Right atrium auricular region (tissue), 2 donors: ENCODE measurements around the gene NAA80. TPM values are rescaled to one million over a fixed set of nuclear protein-coding genes. Genes with fewer than 3 reads are reported as not detected.

Experiments
- DNase-seq: peaks from one replicate; pipeline ENCODE4 v3.0.0-alpha.2; 2019; ENCODE audit warnings: low spot score
- H3K27ac ChIP-seq, 2 donors: fragments of 200-600 bp; sonication (generic); 1 replicate in 1 of 2; 2 replicates in 1 of 2; pipeline ENCODE4 v1.5.1; 2016 to 2019
- H3K27me3 ChIP-seq, 2 donors: fragments of 200-600 bp; sonication (generic); one replicate each; pipeline versions ENCODE4 v1.5.1 to v1.6.0; 2017 to 2019
- H3K36me3 ChIP-seq: fragments of 200-600 bp; sonication (generic); one replicate; pipeline ENCODE4 v1.5.1; 2016
- H3K4me1 ChIP-seq, 2 donors: fragments of 200-600 bp; sonication (generic); one replicate each; pipeline versions ENCODE4 v1.5.1 to v1.6.0; 2017 to 2019
- H3K4me3 ChIP-seq, 2 donors: fragments of 200-600 bp; sonication (generic); 1 replicate in 1 of 2; 2 replicates in 1 of 2; pipeline ENCODE4 v1.5.1; 2017 to 2019; ENCODE audit warnings: mild to moderate bottlenecking in 1 of 2, moderate library complexity in 1 of 2
- H3K9me3 ChIP-seq, 2 donors: fragments of 200-600 bp; sonication (generic); one replicate each; pipeline ENCODE4 v1.5.1; 2019
- CTCF ChIP-seq, 2 donors: fragments of 200-600 bp; sonication (generic); IDR thresholded peaks; one replicate each; pipeline ENCODE4 v1.5.1; 2019; ENCODE audit warnings: antibody characterized with exemption in 2 of 2
- total RNA-seq, 2 donors: library from RNA; depleted of rRNA; stranded (reverse); fragments of >200 nt; gene quantifications; one replicate each; pipeline ENCODE4 v1.1.0, GENCODE V29; 2016

The NAA80 gene
- total RNA-seq, 2 donors from 2014 or later, result 9.0 to 10.7 TPM

GRCh38 chr3:50266017-50266416, 33.2 kb downstream of the NAA80 start:
- DNase-seq, result no peak
- Histone ChIP-seq H3K4me1 (peaks cover 0 to 77% of the 10 kb centered on the region in 2 donors), H3K4me3 (peak overlapping the region in 1 of 2 donors; percentile 54)

GRCh38 chr3:50265571-50265970, 33.6 kb downstream of the NAA80 start:
- DNase-seq, result no peak
- H3K4me1 ChIP-seq, result peaks cover 0 to 79% of the 10 kb centered on the region in 2 donors
- H3K9me3 ChIP-seq, result no peaks in the 10 kb centered on the region
- H3K27me3 ChIP-seq, result no peaks in the 10 kb centered on the region
- TF ChIP-seq CTCF (IDR thresholded peaks at IDR 0.05), result no peak
- H3K27ac ChIP-seq, result peak overlapping the region; percentile 92 to 97
- H3K4me3 ChIP-seq, result no peak overlapping the region
- H3K36me3 ChIP-seq, result no peaks in the 10 kb centered on the region

More at GRCh38 chr3:50266017-50266416, 33.2 kb downstream of the NAA80 start:
- Histone ChIP-seq H3K9me3 (no peaks in the 10 kb centered on the region), H3K27ac (peak overlapping the region; percentile 92 to 97), H3K36me3 (no peaks in the 10 kb centered on the region), H3K27me3 (no peaks in the 10 kb centered on the region)
- TF ChIP-seq CTCF (IDR thresholded peaks at IDR 0.05), result no peak

GRCh38 chr3:50264964-50265485, 34.2 kb downstream of the NAA80 start:
- no peak for DNase-seq
- Histone ChIP-seq H3K36me3 (no peaks in the 10 kb centered on the region), H3K27me3 (no peaks in the 10 kb centered on the region), H3K4me3 (no peak overlapping the region), H3K27ac (peak overlapping the region; percentile 92 to 97), H3K4me1 (peaks cover 0 to 77% of the 10 kb centered on the region in 2 donors), H3K9me3 (no peaks in the 10 kb centered on the region)
- TF ChIP-seq CTCF (IDR thresholded peaks at IDR 0.05), result no peak

- DNase-seq, result peak; percentile 90
- Histone ChIP-seq H3K9me3 (no peaks in the 10 kb centered on the region), H3K27ac (peak overlapping the region; percentile 92 to 97), H3K36me3 (no peaks in the 10 kb centered on the region), H3K4me3 (no peak overlapping the region), H3K4me1 (peaks cover 0 to 76% of the 10 kb centered on the region in 2 donors), H3K27me3 (no peaks in the 10 kb centered on the region)
- no peak for TF ChIP-seq CTCF (IDR thresholded peaks at IDR 0.05)
These were observed 34.7 kb downstream of the NAA80 start for GRCh38 chr3:50264383-50264963.

GRCh38 chr3:50263478-50264382, 35.5 kb downstream of the NAA80 start:
- no peak for DNase-seq
- Histone ChIP-seq H3K4me1 (peaks cover 0 to 73% of the 10 kb centered on the region in 2 donors), H3K4me3 (no peak overlapping the region)

More at GRCh38 chr3:50263478-50264382, 35.5 kb downstream of the NAA80 start:
- peak overlapping the region; percentile 92 to 97 for H3K27ac ChIP-seq
- H3K27me3 ChIP-seq, result no peaks in the 10 kb centered on the region
- no peak for TF ChIP-seq CTCF (IDR thresholded peaks at IDR 0.05)
- H3K9me3 ChIP-seq, result no peaks in the 10 kb centered on the region
- H3K36me3 ChIP-seq, result peaks cover 6% of the 10 kb centered on the region
